GM12875 (cell line): ENCODE results near the gene IFI27.

Source experiments
- H3K4me3 ChIP-seq: one replicate; pipeline ENCODE4 v1.5.1; 2011; ENCODE audit warnings: low read depth, low read length, control low read depth
- CTCF ChIP-seq: IDR thresholded peaks from 2 replicates; pipeline ENCODE4 v1.5.1; 2011; ENCODE audit warnings: low read depth, mild to moderate bottlenecking, control low read depth, inconsistent platforms, low read length, moderate library complexity, borderline replicate concordance; ENCODE audit not compliant: insufficient read depth

IFI27 gene

GRCh38 chr14:94129758-94130414, 19.4 kb downstream of the IFI27 start:
- no peak for TF ChIP-seq CTCF
- peak overlapping the region; percentile 68 for H3K4me3 ChIP-seq

DNA sequence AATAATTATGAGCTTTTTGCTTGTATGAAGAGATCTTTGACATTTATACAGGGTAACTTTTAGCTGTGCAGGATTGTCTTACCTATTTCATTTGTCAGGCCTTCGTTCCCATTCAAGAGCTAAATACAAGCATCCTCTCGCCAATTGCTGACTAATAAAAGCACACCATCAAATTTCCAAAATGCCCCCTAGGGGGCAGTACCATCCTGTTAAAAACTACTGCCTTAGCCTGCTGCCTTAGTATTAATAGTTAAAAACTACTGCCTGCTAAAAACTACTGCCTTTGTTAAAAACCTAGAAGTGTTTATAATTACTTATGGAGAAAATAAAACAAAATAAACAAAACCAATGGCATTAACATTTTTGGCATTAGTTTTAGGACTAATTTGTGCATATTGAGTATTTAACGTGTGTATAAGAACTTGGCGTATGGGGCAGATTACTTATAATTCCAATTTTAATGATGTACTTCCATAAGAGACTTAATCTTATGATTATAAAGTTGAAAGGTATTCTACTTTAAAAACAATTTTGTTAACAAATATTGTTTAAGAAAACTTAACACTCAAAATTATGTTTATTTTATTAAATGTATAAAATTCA, 21.9 kb downstream of the IFI27 start:
- no peak overlapping the region for H3K4me3 ChIP-seq
- peak; percentile 48; the same call in 1 of the 2 replicates for TF ChIP-seq CTCF

- no peak for TF ChIP-seq CTCF
- H3K4me3 ChIP-seq = no peak overlapping the region
These were observed 24.9 kb downstream of the IFI27 start for GRCh38 chr14:94135476-94135875.

DNA sequence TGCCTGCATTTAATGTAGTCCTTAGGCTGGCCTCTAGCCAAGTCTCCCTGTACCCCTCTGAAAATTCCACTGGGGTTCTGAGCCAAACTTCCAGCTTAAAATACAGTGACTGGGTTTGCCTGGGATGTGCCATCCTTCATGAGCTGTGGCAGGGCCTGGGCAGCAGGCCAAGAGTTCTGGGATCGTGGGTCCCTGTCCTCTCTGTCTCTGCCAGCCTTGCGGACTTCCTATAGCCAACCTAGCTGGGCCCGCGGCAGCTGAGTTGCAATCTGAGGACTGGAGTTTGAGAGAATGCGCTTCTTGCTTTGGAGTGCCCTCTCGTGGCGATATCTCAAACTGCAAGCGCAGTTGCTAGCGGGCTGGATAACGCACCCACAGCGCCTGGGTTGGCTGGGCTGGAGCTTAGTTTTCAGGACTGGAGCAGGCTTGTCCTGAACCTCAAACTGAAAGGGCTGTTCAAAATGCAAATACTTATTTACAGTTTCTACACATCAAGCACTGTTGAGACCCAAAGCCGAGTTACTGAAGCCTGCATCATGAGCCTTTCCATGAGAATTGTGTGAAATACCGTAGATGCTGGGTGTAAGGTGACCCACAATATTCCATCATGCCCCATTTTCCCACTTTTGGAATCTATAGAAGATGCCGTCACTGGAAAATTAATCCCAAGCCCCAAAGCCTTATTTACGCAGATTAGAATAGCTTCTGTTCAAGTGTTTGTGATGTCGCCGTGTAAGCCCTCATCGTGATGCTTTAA, 26.2 kb downstream of the IFI27 start:
- TF ChIP-seq CTCF = peak; percentile 92
- H3K4me3 ChIP-seq = no peak overlapping the region

GRCh38 chr14:94138251-94138650, 27.7 kb downstream of the IFI27 start:
- H3K4me3 ChIP-seq = no peak overlapping the region
- no peak for TF ChIP-seq CTCF

- H3K4me3 ChIP-seq = no peak overlapping the region
- TF ChIP-seq CTCF = no peak
These were observed 28.5 kb downstream of the IFI27 start for GRCh38 chr14:94139006-94139405.

- H3K4me3 ChIP-seq = no peak overlapping the region
- TF ChIP-seq CTCF = no peak
These were observed 28.9 kb downstream of the IFI27 start for GRCh38 chr14:94139421-94139820.
